Neural cell (in vitro differentiated cells): ENCODE results near the gene INPP5A.

ENCODE experiments used
- EP300 ChIP-seq: fragments of 450-650 bp; conservative IDR thresholded peaks from 2 replicates; pipeline ENCODE4 v1.6.1; 2014; ENCODE audit warnings: antibody characterized with exemption, mild to moderate bottlenecking, moderate library complexity; ENCODE audit not compliant: poor library complexity, severe bottlenecking
- EZH2 ChIP-seq: fragments of 200-600, 300-800 bp; shearing (Covaris generic), sonication (generic); IDR thresholded peaks from 2 replicates; pipeline ENCODE4 v1.6.1; 2014; ENCODE audit warnings: antibody characterized with exemption, low read length, borderline replicate concordance, mild to moderate bottlenecking; ENCODE audit not compliant: insufficient read depth, poor library complexity, severe bottlenecking
- RAD21 ChIP-seq: fragments of 450-650 bp; conservative IDR thresholded peaks from 2 replicates; pipeline ENCODE4 v1.6.1; 2014; ENCODE audit warnings: antibody characterized with exemption, mild to moderate bottlenecking, moderate library complexity
- SMC3 ChIP-seq: fragments of 450-650 bp; conservative IDR thresholded peaks from 2 replicates; pipeline ENCODE4 v1.6.1; 2014; ENCODE audit warnings: antibody characterized with exemption, mild to moderate bottlenecking, moderate library complexity; ENCODE audit not compliant: poor library complexity
- TF ChIP-seq, protein P1 (sequence below): fragments of 450-650 bp; IDR thresholded peaks from 2 replicates; pipeline ENCODE4 v1.5.1; 2014; ENCODE audit warnings: antibody characterized with exemption, mild to moderate bottlenecking, moderate library complexity; ENCODE audit not compliant: poor library complexity, severe bottlenecking

DNA sequence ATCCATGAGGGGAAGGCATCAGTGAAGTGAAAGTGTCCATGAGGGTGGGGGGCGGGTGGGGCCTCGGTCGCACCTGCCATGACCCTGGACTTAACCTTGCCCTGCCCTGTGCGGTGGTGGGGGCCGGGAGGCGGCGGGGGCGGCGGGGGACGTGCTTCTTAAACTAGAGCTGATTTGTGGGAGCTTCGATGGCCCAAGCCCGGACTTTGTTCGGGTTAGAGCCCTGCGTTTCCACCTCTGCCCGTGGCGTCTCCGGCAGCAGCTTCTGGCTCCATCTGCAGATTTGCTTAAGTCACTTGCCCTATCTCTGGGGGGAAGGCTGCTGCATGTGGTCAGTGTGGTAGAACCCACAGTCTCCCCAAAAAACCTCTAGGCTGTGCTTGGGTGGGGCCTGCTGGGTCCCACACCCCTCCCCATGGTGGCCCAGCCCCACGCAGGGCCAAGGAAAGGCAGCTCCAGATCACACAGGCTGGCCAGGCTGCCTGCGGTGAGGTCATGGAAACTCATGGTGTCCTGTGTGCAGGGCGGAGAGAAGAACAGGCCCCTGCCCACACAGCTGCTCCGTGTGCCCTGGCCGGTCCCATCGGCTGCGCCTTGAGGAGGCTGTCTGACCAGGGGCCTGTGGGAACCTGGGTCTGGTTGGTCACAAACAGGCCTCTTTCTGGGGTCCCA is 93.2 kb downstream of the INPP5A start:
- TF ChIP-seq, protein P1, sequence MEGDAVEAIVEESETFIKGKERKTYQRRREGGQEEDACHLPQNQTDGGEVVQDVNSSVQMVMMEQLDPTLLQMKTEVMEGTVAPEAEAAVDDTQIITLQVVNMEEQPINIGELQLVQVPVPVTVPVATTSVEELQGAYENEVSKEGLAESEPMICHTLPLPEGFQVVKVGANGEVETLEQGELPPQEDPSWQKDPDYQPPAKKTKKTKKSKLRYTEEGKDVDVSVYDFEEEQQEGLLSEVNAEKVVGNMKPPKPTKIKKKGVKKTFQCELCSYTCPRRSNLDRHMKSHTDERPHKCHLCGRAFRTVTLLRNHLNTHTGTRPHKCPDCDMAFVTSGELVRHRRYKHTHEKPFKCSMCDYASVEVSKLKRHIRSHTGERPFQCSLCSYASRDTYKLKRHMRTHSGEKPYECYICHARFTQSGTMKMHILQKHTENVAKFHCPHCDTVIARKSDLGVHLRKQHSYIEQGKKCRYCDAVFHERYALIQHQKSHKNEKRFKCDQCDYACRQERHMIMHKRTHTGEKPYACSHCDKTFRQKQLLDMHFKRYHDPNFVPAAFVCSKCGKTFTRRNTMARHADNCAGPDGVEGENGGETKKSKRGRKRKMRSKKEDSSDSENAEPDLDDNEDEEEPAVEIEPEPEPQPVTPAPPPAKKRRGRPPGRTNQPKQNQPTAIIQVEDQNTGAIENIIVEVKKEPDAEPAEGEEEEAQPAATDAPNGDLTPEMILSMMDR, result no peak
- TF ChIP-seq EZH2 (no peak), RAD21 (no peak), EP300 (no peak), SMC3 (no peak)
